GM10847 (cell line): ENCODE measurements around the gene CACNG4.

Experiments
- POLR2A ChIP-seq: IDR thresholded peaks from 2 replicates; pipeline ENCODE4 v1.6.1; 2011; ENCODE audit not compliant: insufficient read length; ENCODE audit errors: extremely low read depth

Gene CACNG4

GRCh38 chr17:67059372-67059771 is 94.9 kb downstream of the CACNG4 start:
- no peak for TF ChIP-seq POLR2A

- no peak for TF ChIP-seq POLR2A
Observed at GRCh38 chr17:67063141-67063540, 98.6 kb downstream of the CACNG4 start.

- no peak for TF ChIP-seq POLR2A
Observed at GRCh38 chr17:67066717-67067116, 102.2 kb downstream of the CACNG4 start.

GRCh38 chr17:67067571-67068482 is 103.3 kb downstream of the CACNG4 start:
- no peak for TF ChIP-seq POLR2A

GRCh38 chr17:67068999-67069398 is 104.5 kb downstream of the CACNG4 start:
- TF ChIP-seq POLR2A, result no peak

- TF ChIP-seq POLR2A, result no peak
Observed at GRCh38 chr17:67069603-67070136, 105.2 kb downstream of the CACNG4 start.

GRCh38 chr17:67071595-67071994 is 107.1 kb downstream of the CACNG4 start:
- no peak for TF ChIP-seq POLR2A

GRCh38 chr17:67072885-67073284 is 108.4 kb downstream of the CACNG4 start:
- no peak for TF ChIP-seq POLR2A

GRCh38 chr17:67074781-67075180 is 110.3 kb downstream of the CACNG4 start:
- no peak for TF ChIP-seq POLR2A

- no peak for TF ChIP-seq POLR2A
Observed at GRCh38 chr17:67076290-67076689, 111.8 kb downstream of the CACNG4 start.

GRCh38 chr17:67078292-67078691 is 113.8 kb downstream of the CACNG4 start:
- TF ChIP-seq POLR2A, result no peak

GRCh38 chr17:67079491-67079890 is 115.0 kb downstream of the CACNG4 start:
- TF ChIP-seq POLR2A, result no peak

- no peak for TF ChIP-seq POLR2A
Observed at GRCh38 chr17:67080804-67081203, 116.3 kb downstream of the CACNG4 start.

- TF ChIP-seq POLR2A, result no peak
Observed at GRCh38 chr17:67082107-67082506, 117.6 kb downstream of the CACNG4 start.
